ENCODE results near the gene RPS6KC1.
"Not testable (repeated sequence)": the region's sequence is repeated elsewhere in the genome, so short reads cannot be mapped to it uniquely, and the experiment has no call there.

Gene RPS6KC1

GRCh38 chr1:213131851-213132655 is 81.0 kb downstream of the RPS6KC1 start:
- H3K4me3 ChIP-seq (ENCODE audit: low read depth, low read length): no peak overlapping the region
- TF ChIP-seq, protein P1, sequence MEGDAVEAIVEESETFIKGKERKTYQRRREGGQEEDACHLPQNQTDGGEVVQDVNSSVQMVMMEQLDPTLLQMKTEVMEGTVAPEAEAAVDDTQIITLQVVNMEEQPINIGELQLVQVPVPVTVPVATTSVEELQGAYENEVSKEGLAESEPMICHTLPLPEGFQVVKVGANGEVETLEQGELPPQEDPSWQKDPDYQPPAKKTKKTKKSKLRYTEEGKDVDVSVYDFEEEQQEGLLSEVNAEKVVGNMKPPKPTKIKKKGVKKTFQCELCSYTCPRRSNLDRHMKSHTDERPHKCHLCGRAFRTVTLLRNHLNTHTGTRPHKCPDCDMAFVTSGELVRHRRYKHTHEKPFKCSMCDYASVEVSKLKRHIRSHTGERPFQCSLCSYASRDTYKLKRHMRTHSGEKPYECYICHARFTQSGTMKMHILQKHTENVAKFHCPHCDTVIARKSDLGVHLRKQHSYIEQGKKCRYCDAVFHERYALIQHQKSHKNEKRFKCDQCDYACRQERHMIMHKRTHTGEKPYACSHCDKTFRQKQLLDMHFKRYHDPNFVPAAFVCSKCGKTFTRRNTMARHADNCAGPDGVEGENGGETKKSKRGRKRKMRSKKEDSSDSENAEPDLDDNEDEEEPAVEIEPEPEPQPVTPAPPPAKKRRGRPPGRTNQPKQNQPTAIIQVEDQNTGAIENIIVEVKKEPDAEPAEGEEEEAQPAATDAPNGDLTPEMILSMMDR (IDR thresholded peaks at IDR 0.05; ENCODE audit: borderline replicate concordance, insufficient read depth, low read depth, low read length): no peak

- TF ChIP-seq, protein P1 (IDR thresholded peaks at IDR 0.05; ENCODE audit: borderline replicate concordance, insufficient read depth, low read depth, low read length): no peak
- no peak overlapping the region for H3K4me3 ChIP-seq (ENCODE audit: low read depth, low read length)
These were observed 84.5 kb downstream of the RPS6KC1 start for GRCh38 chr1:213135572-213135971.

DNA sequence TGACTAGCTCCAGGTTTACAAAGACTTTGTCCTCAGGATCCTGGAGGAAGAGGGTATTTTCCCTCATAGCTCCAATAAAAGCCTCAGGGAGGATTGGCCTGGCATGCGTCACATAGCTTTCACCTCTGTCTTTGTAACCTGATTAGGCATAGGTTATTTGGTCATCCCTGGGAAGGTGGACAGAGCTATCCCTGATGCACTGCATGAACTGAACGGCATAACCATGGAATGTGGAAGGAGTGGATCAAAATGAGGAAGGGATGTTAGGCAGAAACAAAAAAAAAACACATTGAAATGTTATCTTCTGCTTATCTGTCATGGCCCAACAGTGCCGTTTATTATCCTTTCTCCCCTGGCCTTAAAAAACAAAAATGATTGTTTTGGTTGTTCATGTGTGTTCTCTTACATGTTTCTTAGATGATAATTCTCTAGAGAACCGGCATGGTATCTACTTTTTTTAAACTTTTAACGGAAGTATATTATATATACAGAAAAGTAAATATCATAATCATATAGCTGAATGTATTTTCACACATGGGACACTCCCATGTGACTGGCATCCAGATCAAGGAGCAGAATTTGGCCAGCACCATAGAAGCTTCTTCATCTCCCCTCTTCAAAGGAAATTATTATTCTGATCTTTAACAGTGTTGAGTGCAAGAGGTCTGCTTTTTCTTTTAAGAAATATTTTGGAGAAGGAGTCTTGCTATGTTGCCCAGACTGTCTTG is 85.3 kb downstream of the RPS6KC1 start:
- TF ChIP-seq, protein P1 (IDR thresholded peaks at IDR 0.05; ENCODE audit: borderline replicate concordance, insufficient read depth, low read depth, low read length): no peak
- no peak overlapping the region for H3K4me3 ChIP-seq (ENCODE audit: low read depth, low read length)

GRCh38 chr1:213138391-213138790 is 87.3 kb downstream of the RPS6KC1 start:
- H3K4me3 ChIP-seq (ENCODE audit: low read depth, low read length): no peak overlapping the region
- TF ChIP-seq, protein P1 (IDR thresholded peaks at IDR 0.05; ENCODE audit: borderline replicate concordance, insufficient read depth, low read depth, low read length): no peak

GRCh38 chr1:213138892-213139291 is 87.9 kb downstream of the RPS6KC1 start:
- no peak overlapping the region for H3K4me3 ChIP-seq (ENCODE audit: low read depth, low read length)
- TF ChIP-seq, protein P1 (IDR thresholded peaks at IDR 0.05; ENCODE audit: borderline replicate concordance, insufficient read depth, low read depth, low read length): no peak

DNA sequence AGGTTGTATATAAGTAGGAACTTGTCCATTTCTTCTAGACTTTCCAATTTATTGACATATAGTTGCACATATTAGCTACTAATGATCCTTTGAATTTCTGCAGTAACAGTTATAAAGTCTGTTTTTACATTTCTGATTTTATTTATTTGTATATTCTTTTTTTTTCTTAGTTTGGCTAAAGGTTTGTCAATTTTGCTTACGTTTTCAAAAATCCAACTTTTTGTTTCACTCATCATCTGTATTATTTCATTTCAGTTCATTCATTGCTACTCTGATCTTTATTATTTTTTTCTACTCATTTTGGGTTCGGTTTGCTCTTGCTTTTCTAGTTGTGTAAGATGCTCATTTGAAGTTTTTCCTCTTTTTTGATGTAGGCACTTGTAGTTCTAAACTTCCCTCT is 97.9 kb downstream of the RPS6KC1 start:
- TF ChIP-seq, protein P1 (IDR thresholded peaks at IDR 0.05; ENCODE audit: borderline replicate concordance, insufficient read depth, low read depth, low read length): no peak
- no peak overlapping the region for H3K4me3 ChIP-seq (ENCODE audit: low read depth, low read length)

DNA sequence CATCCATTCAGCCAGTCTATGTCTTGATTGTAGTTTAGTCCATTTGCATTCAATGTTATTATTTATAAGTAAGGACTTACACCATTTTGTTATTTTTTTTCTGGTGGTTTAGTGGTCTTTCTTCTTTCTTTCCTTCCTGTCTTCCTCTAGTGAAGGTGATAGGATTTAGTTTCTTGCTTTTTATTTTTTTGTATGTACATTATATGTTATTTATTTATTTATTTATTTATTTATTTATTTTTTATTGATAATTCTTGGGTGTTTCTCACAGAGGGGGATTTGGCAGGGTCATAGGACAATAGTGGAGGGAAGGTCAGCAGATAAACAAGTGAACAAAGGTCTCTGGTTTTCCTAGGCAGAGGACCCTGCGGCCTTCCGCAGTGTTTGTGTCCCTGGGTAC is 99.0 kb downstream of the RPS6KC1 start:
- not testable (repeated sequence) for H3K4me3 ChIP-seq (ENCODE audit: low read depth, low read length)

Data from GM12875 (cell line).